ENCODE measurements around the gene NDUFA1.
"Not testable (repeated sequence)": the region's sequence is repeated elsewhere in the genome, so short reads cannot be mapped to it uniquely, and the experiment has no call there.

- not testable (repeated sequence) for TF ChIP-seq HOXA7 (CRISPR knock-in tag; IDR thresholded peaks at IDR 0.05); JUN (CRISPR knock-in tag; IDR thresholded peaks at IDR 0.05); ASH2L (IDR thresholded peaks at IDR 0.05; ENCODE audit: insufficient read length, low read depth, low read length); KDM5B (CRISPR knock-in tag; IDR thresholded peaks at IDR 0.05; ENCODE audit: borderline replicate concordance); CBFB (CRISPR knock-in tag; IDR thresholded peaks at IDR 0.05); REST (IDR thresholded peaks at IDR 0.05; ENCODE audit: borderline replicate concordance in 1 of 2, low read depth in 1 of 2, low read length in 2 of 2); ZSCAN30 (CRISPR knock-in tag; IDR thresholded peaks at IDR 0.05)
- TF ChIP-seq, protein P1, sequence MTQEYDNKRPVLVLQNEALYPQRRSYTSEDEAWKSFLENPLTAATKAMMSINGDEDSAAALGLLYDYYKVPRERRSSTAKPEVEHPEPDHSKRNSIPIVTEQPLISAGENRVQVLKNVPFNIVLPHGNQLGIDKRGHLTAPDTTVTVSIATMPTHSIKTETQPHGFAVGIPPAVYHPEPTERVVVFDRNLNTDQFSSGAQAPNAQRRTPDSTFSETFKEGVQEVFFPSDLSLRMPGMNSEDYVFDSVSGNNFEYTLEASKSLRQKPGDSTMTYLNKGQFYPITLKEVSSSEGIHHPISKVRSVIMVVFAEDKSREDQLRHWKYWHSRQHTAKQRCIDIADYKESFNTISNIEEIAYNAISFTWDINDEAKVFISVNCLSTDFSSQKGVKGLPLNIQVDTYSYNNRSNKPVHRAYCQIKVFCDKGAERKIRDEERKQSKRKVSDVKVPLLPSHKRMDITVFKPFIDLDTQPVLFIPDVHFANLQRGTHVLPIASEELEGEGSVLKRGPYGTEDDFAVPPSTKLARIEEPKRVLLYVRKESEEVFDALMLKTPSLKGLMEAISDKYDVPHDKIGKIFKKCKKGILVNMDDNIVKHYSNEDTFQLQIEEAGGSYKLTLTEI (CRISPR knock-in tag; conservative IDR thresholded peaks at IDR 0.05): not testable (repeated sequence)
- TF ChIP-seq, protein P2, sequence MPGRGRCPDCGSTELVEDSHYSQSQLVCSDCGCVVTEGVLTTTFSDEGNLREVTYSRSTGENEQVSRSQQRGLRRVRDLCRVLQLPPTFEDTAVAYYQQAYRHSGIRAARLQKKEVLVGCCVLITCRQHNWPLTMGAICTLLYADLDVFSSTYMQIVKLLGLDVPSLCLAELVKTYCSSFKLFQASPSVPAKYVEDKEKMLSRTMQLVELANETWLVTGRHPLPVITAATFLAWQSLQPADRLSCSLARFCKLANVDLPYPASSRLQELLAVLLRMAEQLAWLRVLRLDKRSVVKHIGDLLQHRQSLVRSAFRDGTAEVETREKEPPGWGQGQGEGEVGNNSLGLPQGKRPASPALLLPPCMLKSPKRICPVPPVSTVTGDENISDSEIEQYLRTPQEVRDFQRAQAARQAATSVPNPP (CRISPR knock-in tag; IDR thresholded peaks at IDR 0.05): not testable (repeated sequence)
- TF ChIP-seq, protein P3, sequence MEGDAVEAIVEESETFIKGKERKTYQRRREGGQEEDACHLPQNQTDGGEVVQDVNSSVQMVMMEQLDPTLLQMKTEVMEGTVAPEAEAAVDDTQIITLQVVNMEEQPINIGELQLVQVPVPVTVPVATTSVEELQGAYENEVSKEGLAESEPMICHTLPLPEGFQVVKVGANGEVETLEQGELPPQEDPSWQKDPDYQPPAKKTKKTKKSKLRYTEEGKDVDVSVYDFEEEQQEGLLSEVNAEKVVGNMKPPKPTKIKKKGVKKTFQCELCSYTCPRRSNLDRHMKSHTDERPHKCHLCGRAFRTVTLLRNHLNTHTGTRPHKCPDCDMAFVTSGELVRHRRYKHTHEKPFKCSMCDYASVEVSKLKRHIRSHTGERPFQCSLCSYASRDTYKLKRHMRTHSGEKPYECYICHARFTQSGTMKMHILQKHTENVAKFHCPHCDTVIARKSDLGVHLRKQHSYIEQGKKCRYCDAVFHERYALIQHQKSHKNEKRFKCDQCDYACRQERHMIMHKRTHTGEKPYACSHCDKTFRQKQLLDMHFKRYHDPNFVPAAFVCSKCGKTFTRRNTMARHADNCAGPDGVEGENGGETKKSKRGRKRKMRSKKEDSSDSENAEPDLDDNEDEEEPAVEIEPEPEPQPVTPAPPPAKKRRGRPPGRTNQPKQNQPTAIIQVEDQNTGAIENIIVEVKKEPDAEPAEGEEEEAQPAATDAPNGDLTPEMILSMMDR (CRISPR knock-in tag; IDR thresholded peaks at IDR 0.05): not testable (repeated sequence)
- TF ChIP-seq, protein P4, sequence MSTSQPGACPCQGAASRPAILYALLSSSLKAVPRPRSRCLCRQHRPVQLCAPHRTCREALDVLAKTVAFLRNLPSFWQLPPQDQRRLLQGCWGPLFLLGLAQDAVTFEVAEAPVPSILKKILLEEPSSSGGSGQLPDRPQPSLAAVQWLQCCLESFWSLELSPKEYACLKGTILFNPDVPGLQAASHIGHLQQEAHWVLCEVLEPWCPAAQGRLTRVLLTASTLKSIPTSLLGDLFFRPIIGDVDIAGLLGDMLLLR (CRISPR knock-in tag; IDR thresholded peaks at IDR 0.05): not testable (repeated sequence)
Observed at GRCh38 chrX:119891961-119892692, 20.5 kb downstream of the NDUFA1 start.

Measured in HepG2 (cell line).